ENCODE measurements around the gene STN1. TPM values are rescaled to one million over a fixed set of nuclear protein-coding genes. Genes with fewer than 3 reads are reported as not detected.

The STN1 gene
- total and polyA plus RNA-seq, 9 of the 15 experiments (the other 6 are each of a cell fraction or from before 2014, with no cell fraction given) = 9.1 to 19.6 (median 13.8) TPM

DNA sequence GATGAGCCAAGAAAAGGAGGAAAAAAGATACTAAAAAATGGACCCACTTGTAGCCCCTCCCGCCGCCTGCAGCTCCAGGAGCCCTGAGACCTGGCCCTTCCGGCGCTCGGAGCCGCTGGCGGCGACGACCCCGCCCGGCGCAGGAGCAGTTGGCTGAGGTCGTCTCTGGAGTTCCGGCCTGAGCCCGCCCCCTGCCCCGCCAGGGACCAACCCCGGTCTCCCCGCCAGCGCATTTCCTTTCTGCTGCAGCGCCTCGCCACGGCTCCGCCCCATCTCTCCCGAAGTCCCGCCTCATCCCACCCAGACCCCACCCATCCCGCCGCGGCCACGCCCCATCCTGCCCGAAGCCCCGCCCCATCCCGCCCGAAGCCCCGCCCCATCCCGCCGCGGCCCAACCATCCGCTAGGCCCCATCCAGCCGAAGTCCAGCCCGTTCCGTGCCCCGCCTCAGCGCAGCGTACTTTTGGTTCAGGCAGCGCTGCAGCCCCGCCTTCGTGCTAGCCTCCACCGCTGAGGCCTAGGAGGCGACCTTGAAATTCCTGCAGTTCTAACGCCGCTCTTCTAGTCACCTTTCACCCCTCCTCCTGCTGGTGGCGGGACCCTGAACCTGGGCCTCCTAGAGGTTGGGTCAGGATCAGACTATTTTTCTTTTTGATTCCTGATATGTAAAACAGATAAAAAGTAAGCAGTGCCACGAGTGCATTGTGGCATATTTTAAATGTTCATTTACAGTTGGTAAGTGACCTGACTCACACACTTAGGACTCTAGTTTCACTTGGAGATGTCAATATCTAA is at the start of gene STN1 (continued):
- TF ChIP-seq, protein P1, sequence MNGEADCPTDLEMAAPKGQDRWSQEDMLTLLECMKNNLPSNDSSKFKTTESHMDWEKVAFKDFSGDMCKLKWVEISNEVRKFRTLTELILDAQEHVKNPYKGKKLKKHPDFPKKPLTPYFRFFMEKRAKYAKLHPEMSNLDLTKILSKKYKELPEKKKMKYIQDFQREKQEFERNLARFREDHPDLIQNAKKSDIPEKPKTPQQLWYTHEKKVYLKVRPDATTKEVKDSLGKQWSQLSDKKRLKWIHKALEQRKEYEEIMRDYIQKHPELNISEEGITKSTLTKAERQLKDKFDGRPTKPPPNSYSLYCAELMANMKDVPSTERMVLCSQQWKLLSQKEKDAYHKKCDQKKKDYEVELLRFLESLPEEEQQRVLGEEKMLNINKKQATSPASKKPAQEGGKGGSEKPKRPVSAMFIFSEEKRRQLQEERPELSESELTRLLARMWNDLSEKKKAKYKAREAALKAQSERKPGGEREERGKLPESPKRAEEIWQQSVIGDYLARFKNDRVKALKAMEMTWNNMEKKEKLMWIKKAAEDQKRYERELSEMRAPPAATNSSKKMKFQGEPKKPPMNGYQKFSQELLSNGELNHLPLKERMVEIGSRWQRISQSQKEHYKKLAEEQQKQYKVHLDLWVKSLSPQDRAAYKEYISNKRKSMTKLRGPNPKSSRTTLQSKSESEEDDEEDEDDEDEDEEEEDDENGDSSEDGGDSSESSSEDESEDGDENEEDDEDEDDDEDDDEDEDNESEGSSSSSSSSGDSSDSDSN (IDR thresholded peaks at IDR 0.05; ENCODE audit: borderline replicate concordance in 1 of 2, low read depth in 2 of 2, low read length in 2 of 2) = peak; percentile 19 to 56; a peak in 1 of 4 replicates
- peak; percentile 17 for TF ChIP-seq RBBP5 (IDR thresholded peaks at IDR 0.05; ENCODE audit: borderline replicate concordance, insufficient read depth, low read length, poor library complexity, severe bottlenecking)
- TF ChIP-seq ZNF717 (CRISPR knock-in tag; IDR thresholded peaks at IDR 0.05) = no peak
- TF ChIP-seq, protein P2, sequence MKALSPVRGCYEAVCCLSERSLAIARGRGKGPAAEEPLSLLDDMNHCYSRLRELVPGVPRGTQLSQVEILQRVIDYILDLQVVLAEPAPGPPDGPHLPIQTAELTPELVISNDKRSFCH (CRISPR knock-in tag; IDR thresholded peaks at IDR 0.05) = no peak
- TF ChIP-seq, protein P2 (tag; IDR thresholded peaks at IDR 0.05) = peak; percentile 68; the same call in 1 of the 2 replicates
- TF ChIP-seq, protein P3, sequence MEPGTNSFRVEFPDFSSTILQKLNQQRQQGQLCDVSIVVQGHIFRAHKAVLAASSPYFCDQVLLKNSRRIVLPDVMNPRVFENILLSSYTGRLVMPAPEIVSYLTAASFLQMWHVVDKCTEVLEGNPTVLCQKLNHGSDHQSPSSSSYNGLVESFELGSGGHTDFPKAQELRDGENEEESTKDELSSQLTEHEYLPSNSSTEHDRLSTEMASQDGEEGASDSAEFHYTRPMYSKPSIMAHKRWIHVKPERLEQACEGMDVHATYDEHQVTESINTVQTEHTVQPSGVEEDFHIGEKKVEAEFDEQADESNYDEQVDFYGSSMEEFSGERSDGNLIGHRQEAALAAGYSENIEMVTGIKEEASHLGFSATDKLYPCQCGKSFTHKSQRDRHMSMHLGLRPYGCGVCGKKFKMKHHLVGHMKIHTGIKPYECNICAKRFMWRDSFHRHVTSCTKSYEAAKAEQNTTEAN (CRISPR knock-in tag; IDR thresholded peaks at IDR 0.05) = no peak
- TF ChIP-seq, protein P4, sequence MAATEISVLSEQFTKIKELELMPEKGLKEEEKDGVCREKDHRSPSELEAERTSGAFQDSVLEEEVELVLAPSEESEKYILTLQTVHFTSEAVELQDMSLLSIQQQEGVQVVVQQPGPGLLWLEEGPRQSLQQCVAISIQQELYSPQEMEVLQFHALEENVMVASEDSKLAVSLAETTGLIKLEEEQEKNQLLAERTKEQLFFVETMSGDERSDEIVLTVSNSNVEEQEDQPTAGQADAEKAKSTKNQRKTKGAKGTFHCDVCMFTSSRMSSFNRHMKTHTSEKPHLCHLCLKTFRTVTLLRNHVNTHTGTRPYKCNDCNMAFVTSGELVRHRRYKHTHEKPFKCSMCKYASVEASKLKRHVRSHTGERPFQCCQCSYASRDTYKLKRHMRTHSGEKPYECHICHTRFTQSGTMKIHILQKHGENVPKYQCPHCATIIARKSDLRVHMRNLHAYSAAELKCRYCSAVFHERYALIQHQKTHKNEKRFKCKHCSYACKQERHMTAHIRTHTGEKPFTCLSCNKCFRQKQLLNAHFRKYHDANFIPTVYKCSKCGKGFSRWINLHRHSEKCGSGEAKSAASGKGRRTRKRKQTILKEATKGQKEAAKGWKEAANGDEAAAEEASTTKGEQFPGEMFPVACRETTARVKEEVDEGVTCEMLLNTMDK (IDR thresholded peaks at IDR 0.05; ENCODE audit: borderline replicate concordance, insufficient read depth, low read depth, low read length, poor library complexity, severe bottlenecking) = peak; percentile 9
- TF ChIP-seq, protein P5, sequence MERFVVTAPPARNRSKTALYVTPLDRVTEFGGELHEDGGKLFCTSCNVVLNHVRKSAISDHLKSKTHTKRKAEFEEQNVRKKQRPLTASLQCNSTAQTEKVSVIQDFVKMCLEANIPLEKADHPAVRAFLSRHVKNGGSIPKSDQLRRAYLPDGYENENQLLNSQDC (CRISPR knock-in tag; IDR thresholded peaks at IDR 0.05) = no peak
- peak; percentile 28 for TF ChIP-seq CREM (IDR thresholded peaks at IDR 0.05; ENCODE audit: low read depth)
- TF ChIP-seq YY1 (IDR thresholded peaks at IDR 0.05; ENCODE audit: borderline replicate concordance in 1 of 3, control insufficient read depth in 1 of 3, extremely low read depth in 1 of 3, insufficient read depth in 3 of 3, insufficient read length in 1 of 3, insufficient replicate concordance in 2 of 3, low read depth in 1 of 3, low read length in 2 of 3) = peak in 2 of 3 experiments; percentile 55 to 66
- TF ChIP-seq KLF1 (tag; IDR thresholded peaks at IDR 0.05) = no peak
- TF ChIP-seq, protein P6, sequence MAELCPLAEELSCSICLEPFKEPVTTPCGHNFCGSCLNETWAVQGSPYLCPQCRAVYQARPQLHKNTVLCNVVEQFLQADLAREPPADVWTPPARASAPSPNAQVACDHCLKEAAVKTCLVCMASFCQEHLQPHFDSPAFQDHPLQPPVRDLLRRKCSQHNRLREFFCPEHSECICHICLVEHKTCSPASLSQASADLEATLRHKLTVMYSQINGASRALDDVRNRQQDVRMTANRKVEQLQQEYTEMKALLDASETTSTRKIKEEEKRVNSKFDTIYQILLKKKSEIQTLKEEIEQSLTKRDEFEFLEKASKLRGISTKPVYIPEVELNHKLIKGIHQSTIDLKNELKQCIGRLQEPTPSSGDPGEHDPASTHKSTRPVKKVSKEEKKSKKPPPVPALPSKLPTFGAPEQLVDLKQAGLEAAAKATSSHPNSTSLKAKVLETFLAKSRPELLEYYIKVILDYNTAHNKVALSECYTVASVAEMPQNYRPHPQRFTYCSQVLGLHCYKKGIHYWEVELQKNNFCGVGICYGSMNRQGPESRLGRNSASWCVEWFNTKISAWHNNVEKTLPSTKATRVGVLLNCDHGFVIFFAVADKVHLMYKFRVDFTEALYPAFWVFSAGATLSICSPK (IDR thresholded peaks at IDR 0.05; ENCODE audit: borderline replicate concordance) = no peak
- TF ChIP-seq ZBTB7A (IDR thresholded peaks at IDR 0.05; ENCODE audit: borderline replicate concordance, control insufficient read depth, low read depth, low read length) = peak; percentile 80; the same call in 1 of the 2 replicates
- peak; percentile 39; the same call in 1 of the 2 replicates for TF ChIP-seq DPF2 (IDR thresholded peaks at IDR 0.05)
- peak; percentile 16 for TF ChIP-seq CCNT2 (IDR thresholded peaks at IDR 0.05; ENCODE audit: borderline replicate concordance, extremely low read depth, insufficient read length, low read depth, low read length)
- TF ChIP-seq NCOR1 (IDR thresholded peaks at IDR 0.05) = 0 out of 2 replicates have a peak, but pooled peaks have one; percentile 19

Data from K562 (cell line).